PFSK-1 (cell line): ENCODE data around the gene THOC6.

Source experiments
- FOXP2 ChIP-seq: optimal IDR thresholded peaks from 2 replicates; pipeline ENCODE3; 2011; ENCODE audit warnings: borderline replicate concordance, control low read depth, inconsistent platforms; ENCODE audit not compliant: insufficient read depth; ENCODE audit errors: extremely low read length, extremely low read depth
- POLR2AphosphoS5 ChIP-seq: IDR thresholded peaks from 2 replicates; pipeline ENCODE4 v1.6.1; 2012; ENCODE audit warnings: low read depth, mild to moderate bottlenecking, control low read depth, low read length, moderate library complexity
- SIN3A ChIP-seq: IDR thresholded peaks from 2 replicates; pipeline ENCODE4 v1.6.1; 2012; ENCODE audit warnings: mild to moderate bottlenecking, low read length, moderate library complexity, borderline replicate concordance; ENCODE audit not compliant: insufficient read depth
- TAF1 ChIP-seq: IDR thresholded peaks from 2 replicates; pipeline ENCODE4 v1.6.1; 2012; ENCODE audit warnings: low read length, control low read depth, borderline replicate concordance; ENCODE audit not compliant: insufficient read depth
- TF ChIP-seq, protein P1 (sequence below), 2 experiments: IDR thresholded peaks; 2 replicates each; pipeline versions ENCODE4 v1.6.1 to v1.8.0; 2011 to 2012; ENCODE audit warnings: low read depth in 2 of 2, low read length in 2 of 2, control low read depth in 1 of 2, inconsistent platforms in 1 of 2, mild to moderate bottlenecking in 1 of 2, moderate library complexity in 1 of 2; ENCODE audit not compliant: insufficient read depth in 1 of 2

Gene THOC6

DNA sequence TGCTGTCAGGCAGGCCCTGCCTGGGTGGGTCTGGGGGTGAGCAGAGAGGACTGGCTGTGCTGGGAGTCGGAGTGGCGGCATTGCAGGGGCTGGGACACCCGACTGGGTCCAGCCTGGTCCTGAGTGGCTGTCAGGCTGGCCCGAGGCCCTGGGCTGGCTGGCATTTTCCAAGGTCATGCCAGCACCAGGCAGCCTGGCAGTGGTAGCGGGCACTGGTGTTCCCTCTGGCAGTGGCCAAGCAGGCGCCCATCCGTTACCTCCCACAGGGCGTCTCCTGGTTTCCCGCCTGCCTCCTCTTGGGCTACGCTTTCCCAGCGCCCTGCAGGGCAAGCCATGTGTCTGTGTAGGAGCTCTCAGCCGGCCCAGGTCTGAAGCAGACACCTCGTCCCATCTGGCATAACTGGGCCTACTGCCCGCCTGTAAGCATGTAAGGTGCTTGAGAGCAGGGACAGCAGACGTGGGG lies 37.9 kb upstream of the THOC6 start:
- TF ChIP-seq, protein P1, sequence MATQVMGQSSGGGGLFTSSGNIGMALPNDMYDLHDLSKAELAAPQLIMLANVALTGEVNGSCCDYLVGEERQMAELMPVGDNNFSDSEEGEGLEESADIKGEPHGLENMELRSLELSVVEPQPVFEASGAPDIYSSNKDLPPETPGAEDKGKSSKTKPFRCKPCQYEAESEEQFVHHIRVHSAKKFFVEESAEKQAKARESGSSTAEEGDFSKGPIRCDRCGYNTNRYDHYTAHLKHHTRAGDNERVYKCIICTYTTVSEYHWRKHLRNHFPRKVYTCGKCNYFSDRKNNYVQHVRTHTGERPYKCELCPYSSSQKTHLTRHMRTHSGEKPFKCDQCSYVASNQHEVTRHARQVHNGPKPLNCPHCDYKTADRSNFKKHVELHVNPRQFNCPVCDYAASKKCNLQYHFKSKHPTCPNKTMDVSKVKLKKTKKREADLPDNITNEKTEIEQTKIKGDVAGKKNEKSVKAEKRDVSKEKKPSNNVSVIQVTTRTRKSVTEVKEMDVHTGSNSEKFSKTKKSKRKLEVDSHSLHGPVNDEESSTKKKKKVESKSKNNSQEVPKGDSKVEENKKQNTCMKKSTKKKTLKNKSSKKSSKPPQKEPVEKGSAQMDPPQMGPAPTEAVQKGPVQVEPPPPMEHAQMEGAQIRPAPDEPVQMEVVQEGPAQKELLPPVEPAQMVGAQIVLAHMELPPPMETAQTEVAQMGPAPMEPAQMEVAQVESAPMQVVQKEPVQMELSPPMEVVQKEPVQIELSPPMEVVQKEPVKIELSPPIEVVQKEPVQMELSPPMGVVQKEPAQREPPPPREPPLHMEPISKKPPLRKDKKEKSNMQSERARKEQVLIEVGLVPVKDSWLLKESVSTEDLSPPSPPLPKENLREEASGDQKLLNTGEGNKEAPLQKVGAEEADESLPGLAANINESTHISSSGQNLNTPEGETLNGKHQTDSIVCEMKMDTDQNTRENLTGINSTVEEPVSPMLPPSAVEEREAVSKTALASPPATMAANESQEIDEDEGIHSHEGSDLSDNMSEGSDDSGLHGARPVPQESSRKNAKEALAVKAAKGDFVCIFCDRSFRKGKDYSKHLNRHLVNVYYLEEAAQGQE (IDR thresholded peaks at IDR 0.05; ENCODE audit: insufficient read depth in 1 of 2, low read depth in 2 of 2, low read length in 2 of 2): no peak
- TF ChIP-seq FOXP2 (no peak), POLR2AphosphoS5 (no peak)

- TF ChIP-seq SIN3A (no peak), FOXP2 (no peak), TAF1 (no peak), POLR2AphosphoS5 (no peak)
- TF ChIP-seq, protein P1 (IDR thresholded peaks at IDR 0.05; ENCODE audit: insufficient read depth in 1 of 2, low read depth in 2 of 2, low read length in 2 of 2): no peak
Measured at GRCh38 chr16:2986623-2987188, 37.1 kb upstream of the THOC6 start.

GRCh38 chr16:2987286-2987685 lies 36.5 kb upstream of the THOC6 start:
- no peak for TF ChIP-seq FOXP2
- TF ChIP-seq POLR2AphosphoS5: no peak
- TF ChIP-seq, protein P1 (IDR thresholded peaks at IDR 0.05; ENCODE audit: insufficient read depth in 1 of 2, low read depth in 2 of 2, low read length in 2 of 2): no peak
- TF ChIP-seq SIN3A: no peak
- no peak for TF ChIP-seq TAF1

GRCh38 chr16:2987833-2988232 lies 36.0 kb upstream of the THOC6 start:
- TF ChIP-seq TAF1 (no peak), FOXP2 (no peak), POLR2AphosphoS5 (no peak), SIN3A (no peak)
- TF ChIP-seq, protein P1 (IDR thresholded peaks at IDR 0.05; ENCODE audit: insufficient read depth in 1 of 2, low read depth in 2 of 2, low read length in 2 of 2): no peak

GRCh38 chr16:2988590-2989099 lies 35.2 kb upstream of the THOC6 start:
- TF ChIP-seq, protein P1 (IDR thresholded peaks at IDR 0.05; ENCODE audit: insufficient read depth in 1 of 2, low read depth in 2 of 2, low read length in 2 of 2): no peak
- no peak for TF ChIP-seq SIN3A
- no peak for TF ChIP-seq TAF1
- TF ChIP-seq POLR2AphosphoS5: no peak
- TF ChIP-seq FOXP2: no peak
